DMS153 (cell line): ENCODE measurements around the gene BRINP2.
A peak's percentile ranks its signal among the peaks of the same experiment; 100 is the strongest.

Experiments
- DNase-seq: peaks from one replicate; lab custom pipeline; 2025; lab: John Stamatoyannopoulos, UW

Gene BRINP2

GRCh38 chr1:177223359-177223758, 52.6 kb downstream of the BRINP2 start:
- DNase-seq, result no peak

GRCh38 chr1:177227978-177228692, 57.4 kb downstream of the BRINP2 start:
- DNase-seq, result no peak

- no peak for DNase-seq
These were observed 57.9 kb downstream of the BRINP2 start for GRCh38 chr1:177228693-177229065.

- no peak for DNase-seq
These were observed 59.0 kb downstream of the BRINP2 start for GRCh38 chr1:177229781-177230180.

- no peak for DNase-seq
These were observed 59.7 kb downstream of the BRINP2 start for GRCh38 chr1:177230228-177231016.

GRCh38 chr1:177235350-177235749, 64.6 kb downstream of the BRINP2 start:
- no peak for DNase-seq

GRCh38 chr1:177236962-177237361, 66.2 kb downstream of the BRINP2 start:
- no peak for DNase-seq

GRCh38 chr1:177238967-177239366, 68.2 kb downstream of the BRINP2 start:
- DNase-seq, result no peak

GRCh38 chr1:177239792-177240191, 69.0 kb downstream of the BRINP2 start:
- no peak for DNase-seq

- DNase-seq, result no peak
These were observed 73.0 kb downstream of the BRINP2 start for GRCh38 chr1:177243773-177244172.

- no peak for DNase-seq
These were observed 76.2 kb downstream of the BRINP2 start for GRCh38 chr1:177246710-177247580.

- no peak for DNase-seq
These were observed 76.9 kb downstream of the BRINP2 start for GRCh38 chr1:177247623-177248176.

GRCh38 chr1:177248258-177248657, 77.5 kb downstream of the BRINP2 start:
- no peak for DNase-seq

GRCh38 chr1:177249231-177249630, 78.5 kb downstream of the BRINP2 start:
- DNase-seq, result no peak

- DNase-seq, result no peak
These were observed 82.1 kb downstream of the BRINP2 start for GRCh38 chr1:177252877-177253276.

GRCh38 chr1:177255411-177255810, 84.7 kb downstream of the BRINP2 start:
- DNase-seq, result peak; percentile 77

GRCh38 chr1:177256153-177257075, 85.7 kb downstream of the BRINP2 start:
- peak; percentile 61 for DNase-seq

GRCh38 chr1:177257128-177257527, 86.4 kb downstream of the BRINP2 start:
- DNase-seq, result no peak

- DNase-seq, result no peak
These were observed 86.8 kb downstream of the BRINP2 start for GRCh38 chr1:177257576-177257975.

- DNase-seq, result no peak
These were observed 100.1 kb downstream of the BRINP2 start for GRCh38 chr1:177270863-177271262.

GRCh38 chr1:177273141-177273540, 102.4 kb downstream of the BRINP2 start:
- DNase-seq, result no peak
